Endothelial cell of umbilical vein (primary cell): ENCODE measurements around the gene CA4. TPM values are rescaled to one million over a fixed set of nuclear protein-coding genes. Genes with fewer than 3 reads are reported as not detected.
A peak's percentile ranks its signal among the peaks of the same experiment; 100 is the strongest.

ENCODE experiments used
- BruUV-seq: library from RNA; stranded (reverse); fragments of 400-500 nt; replicated peaks from 2 replicates; lab custom pipeline; 2021; lab: Mats Ljungman, UMichigan
- CTCF ChIA-PET: fragments of 300-600, 350-600 bp; sonication (Branson Sonifier 250); formaldehyde crosslinking; loops from one replicate; lab custom pipeline; 2021; ENCODE audit warnings: antibody characterized with exemption, inconsistent platforms; lab: Charles Lee
- POLR2A ChIA-PET: fragments of 300-600, 350-600 bp; sonication (Branson Sonifier 250); formaldehyde crosslinking; loops from one replicate; lab custom pipeline; 2021; ENCODE audit warnings: antibody characterized with exemption, inconsistent platforms; lab: Charles Lee
- DNase-seq: peaks from one replicate; pipeline ENCODE4 v3.0.0-alpha.2; 2011; ENCODE audit warnings: low read depth, low spot score
- FAIRE-seq: peaks from 2 replicates; lab custom pipeline; 2011; peaks lifted over from hg19 to GRCh38; lab: Jason Lieb, UNC
- H2AFZ ChIP-seq: 2 replicates; pipeline ENCODE4 v1.6.0; 2012; ENCODE audit warnings: low read depth, low read length, control low read depth, inconsistent platforms
- H3K27ac ChIP-seq: 2 replicates; pipeline ENCODE4 v1.5.1; 2011; ENCODE audit warnings: low read depth, mild to moderate bottlenecking, control low read depth, low read length, moderate library complexity; ENCODE audit not compliant: insufficient read depth
- H3K27me3 ChIP-seq, 2 experiments: 2 replicates each; pipeline versions ENCODE4 v1.6.0 to v1.6.1; 2011; ENCODE audit warnings: low read length in 2 of 2, mixed read lengths in 1 of 2; ENCODE audit not compliant: control insufficient read depth in 2 of 2, insufficient read depth in 2 of 2
- H3K36me3 ChIP-seq, 2 experiments: 2 replicates in 1 of 2; 3 replicates in 1 of 2; pipeline ENCODE4 v1.5.1; 2011; ENCODE audit warnings: low read length in 2 of 2, mild to moderate bottlenecking in 1 of 2, moderate library complexity in 1 of 2; ENCODE audit not compliant: control insufficient read depth in 2 of 2, insufficient read depth in 2 of 2; ENCODE audit errors: extremely low read depth in 1 of 2
- H3K4me1 ChIP-seq: 3 replicates; pipeline ENCODE4 v1.5.1; 2011; ENCODE audit warnings: mild to moderate bottlenecking, low read length; ENCODE audit not compliant: control insufficient read depth, insufficient read depth; ENCODE audit errors: extremely low read depth
- H3K4me2 ChIP-seq: 2 replicates; pipeline ENCODE4 v1.6.1; 2011; ENCODE audit warnings: low read length, control low read depth, mixed read lengths; ENCODE audit not compliant: insufficient read depth
- H3K4me3 ChIP-seq, 3 experiments: fragments of 200-600 bp in 1 of 3; sonication (generic), shearing (Covaris generic) in 1 of 3; replicated peaks in 1 of 3; 2 replicates each; pipeline ENCODE4 v1.5.1; 2011 to 2016; ENCODE audit warnings: control low read depth in 3 of 3, low read length in 3 of 3, mild to moderate bottlenecking in 2 of 3, inconsistent platforms in 1 of 3, low read depth in 1 of 3, moderate library complexity in 1 of 3; ENCODE audit not compliant: insufficient read depth in 1 of 3
- H3K79me2 ChIP-seq: 2 replicates; pipeline ENCODE4 v1.6.0; 2012; ENCODE audit warnings: low read length, inconsistent platforms; ENCODE audit not compliant: control insufficient read depth, insufficient read depth
- H3K9ac ChIP-seq: replicated peaks from 2 replicates; pipeline ENCODE3; 2011; ENCODE audit warnings: low read length, control low read depth; ENCODE audit not compliant: insufficient read depth; ENCODE audit errors: extremely low read depth
- H3K9me1 ChIP-seq: replicated peaks from 3 replicates; pipeline ENCODE4 v1.6.0; 2011; ENCODE audit warnings: mild to moderate bottlenecking, low read length; ENCODE audit not compliant: control insufficient read depth, insufficient read depth; ENCODE audit errors: extremely low read depth
- H3K9me3 ChIP-seq: replicated peaks from 2 replicates; pipeline ENCODE4 v1.5.1; 2012; ENCODE audit warnings: low read length, inconsistent platforms; ENCODE audit not compliant: control insufficient read depth, insufficient read depth
- H4K20me1 ChIP-seq: replicated peaks from 2 replicates; pipeline ENCODE3; 2011; ENCODE audit warnings: mild to moderate bottlenecking, low read length; ENCODE audit not compliant: control insufficient read depth, insufficient read depth; ENCODE audit errors: extremely low read depth
- CTCF ChIP-seq, 2 donors: IDR thresholded peaks; 1 replicate in 1 of 2; 2 replicates in 1 of 2; pipeline ENCODE4 v1.5.1; 2011; ENCODE audit warnings: low read length in 2 of 2, mild to moderate bottlenecking in 2 of 2, moderate library complexity in 2 of 2, control low read depth in 1 of 2, inconsistent platforms in 1 of 2, low read depth in 1 of 2; ENCODE audit not compliant: insufficient read depth in 1 of 2; ENCODE audit errors: extremely low read depth in 1 of 2
- EZH2 ChIP-seq: IDR thresholded peaks from 2 replicates; pipeline ENCODE4 v1.6.1; 2012; ENCODE audit warnings: borderline replicate concordance, low read depth, mild to moderate bottlenecking, moderate library complexity, low read length, inconsistent platforms; ENCODE audit not compliant: severe bottlenecking
- FOS ChIP-seq: IDR thresholded peaks from 2 replicates; pipeline ENCODE4 v1.6.1; 2011; ENCODE audit warnings: mild to moderate bottlenecking, low read length, moderate library complexity, borderline replicate concordance; ENCODE audit not compliant: insufficient read depth
- GATA2 ChIP-seq: IDR thresholded peaks from 2 replicates; pipeline ENCODE4 v1.7.0; 2011; ENCODE audit warnings: low read depth, mild to moderate bottlenecking, moderate library complexity, mixed read lengths, low read length; ENCODE audit not compliant: insufficient read length, insufficient read depth
- JUN ChIP-seq: IDR thresholded peaks from 2 replicates; pipeline ENCODE4 v1.6.1; 2011; ENCODE audit warnings: borderline replicate concordance, low read depth; ENCODE audit not compliant: insufficient read length, insufficient read depth
- MAX ChIP-seq: IDR thresholded peaks from 2 replicates; pipeline ENCODE4 v1.6.1; 2011; ENCODE audit not compliant: insufficient read depth, insufficient read length
- MYC ChIP-seq: IDR thresholded peaks from one replicate; pipeline ENCODE4 v1.6.1; 2011; ENCODE audit warnings: mild to moderate bottlenecking, low read depth, low read length
- POLR2A ChIP-seq: IDR thresholded peaks from 2 replicates; pipeline ENCODE4 v1.6.1; 2012; ENCODE audit warnings: low read depth, mild to moderate bottlenecking, control low read depth, low read length
- POLR2AphosphoS5 ChIP-seq: IDR thresholded peaks from 2 replicates; pipeline ENCODE4 v1.6.1; 2012; ENCODE audit warnings: low read depth, mild to moderate bottlenecking, control low read depth, low read length, moderate library complexity; ENCODE audit not compliant: insufficient read depth
- dilution Hi-C: fragments of 300-500 bp; cut with MboI; formaldehyde crosslinking; loops from one replicate; pipeline ENCODE4 v1.15.0; 2019; ENCODE audit warnings: low sequenced_read_pairs; ENCODE audit not compliant: extremely low pct_ligation_motif_present
- intact Hi-C: fragments of 100-400 bp; cut with micrococcal nuclease; formaldehyde crosslinking; loops from one replicate; pipeline ENCODE4 v1.10.0; 2022
- polyA plus RNA-seq, 4 experiments: library from polyadenylated mRNA; depleted of rRNA in 3 of 4; stranded (reverse) in 3 of 4; unstranded in 1 of 4; fragments of >200 nt; gene quantifications; 2 replicates each; pipeline versions ENCODE4 v1.2.1 to v1.2.3, GENCODE V29; 2011 to 2012; ENCODE audit warnings: missing spikeins in 1 of 4
- total RNA-seq: library from RNA; stranded (reverse); gene quantifications from 2 replicates; pipeline ENCODE4 v1.2.3, GENCODE V29; 2021

CA4 gene
- total and polyA plus RNA-seq, 2 donors (not counting 3 experiments of a cell fraction or from before 2014, with no cell fraction given): 0.17 to 0.29 TPM

- FAIRE-seq: peak; percentile 4
- H3K9ac ChIP-seq: no peak overlapping the region
- no peak overlapping the region for H3K4me2 ChIP-seq
- ChIA-PET POLR2A (no interaction called here), CTCF (interaction anchor here (1.1 to 1.4 kb wide), 2 partner anchors 14 to 103 kb away, joined by 4 to 5 read pairs; no protein-coding TSS in a partner anchor)
- no peaks in the 10 kb centered on the region for H3K9me1 ChIP-seq
- DNase-seq: no peak
- no peaks in the 10 kb centered on the region for H4K20me1 ChIP-seq
- intact Hi-C loops (no loop called here), dilution Hi-C loops (no loop called here)
- no peak overlapping the region for H2AFZ ChIP-seq
- H3K4me1 ChIP-seq: no peaks in the 10 kb centered on the region
- TF ChIP-seq JUN (no peak), FOS (no peak), MAX (no peak), POLR2AphosphoS5 (no peak), POLR2A (no peak), GATA2 (no peak), CTCF (IDR thresholded peaks at IDR 0.05; ENCODE audit: extremely low read depth in 1 of 2, insufficient read depth in 1 of 2, low read depth in 1 of 2, low read length in 2 of 2) (no peak), EZH2 (no peak), MYC (no peak)
- no TSS peak for BruUV-seq
- no peaks in the 10 kb centered on the region for H3K27me3 ChIP-seq
- H3K36me3 ChIP-seq: peaks cover 2% of the 10 kb centered on the region in 2 experiments
- no peak overlapping the region for H3K27ac ChIP-seq
- H3K4me3 ChIP-seq: no peak overlapping the region
- H3K9me3 ChIP-seq: no peaks in the 10 kb centered on the region
- no peaks in the 10 kb centered on the region for H3K79me2 ChIP-seq
Observed at GRCh38 chr17:60128171-60128859, 21.5 kb upstream of the CA4 start.
